NCI-H82 treated with DMSO at 0.1 percent for 48 hours (cell line): ENCODE data around the gene SH3RF3.
"Not testable (repeated sequence)": the region's sequence is repeated elsewhere in the genome, so short reads cannot be mapped to it uniquely, and the experiment has no call there.

Experiments
- DNase-seq: peaks from one replicate; lab custom pipeline; 2025; ENCODE audit not compliant: unreplicated experiment; lab: John Stamatoyannopoulos, UW

The SH3RF3 gene

GRCh38 chr2:109155553-109156451 lies 26.8 kb downstream of the SH3RF3 start:
- DNase-seq = no peak

GRCh38 chr2:109157563-109158105 lies 28.6 kb downstream of the SH3RF3 start:
- DNase-seq = peak; percentile 59

- DNase-seq = no peak
Measured at GRCh38 chr2:109158237-109158636, 29.2 kb downstream of the SH3RF3 start.

GRCh38 chr2:109159096-109159495 lies 30.1 kb downstream of the SH3RF3 start:
- DNase-seq = no peak

- peak; percentile 43 for DNase-seq
Measured at GRCh38 chr2:109160714-109161440, 31.9 kb downstream of the SH3RF3 start.

GRCh38 chr2:109162367-109162766 lies 33.4 kb downstream of the SH3RF3 start:
- not testable (repeated sequence) for DNase-seq

- no peak for DNase-seq
Measured at GRCh38 chr2:109162999-109163398, 34.0 kb downstream of the SH3RF3 start.

- DNase-seq = no peak
Measured at GRCh38 chr2:109164311-109164710, 35.3 kb downstream of the SH3RF3 start.

- no peak for DNase-seq
Measured at GRCh38 chr2:109164739-109165221, 35.8 kb downstream of the SH3RF3 start.

GRCh38 chr2:109166811-109167210 lies 37.8 kb downstream of the SH3RF3 start:
- no peak for DNase-seq

GRCh38 chr2:109168086-109168485 lies 39.1 kb downstream of the SH3RF3 start:
- no peak for DNase-seq

- DNase-seq = no peak
Measured at GRCh38 chr2:109168716-109169115, 39.7 kb downstream of the SH3RF3 start.

GRCh38 chr2:109170645-109171044 lies 41.6 kb downstream of the SH3RF3 start:
- no peak for DNase-seq

GRCh38 chr2:109171444-109172334 lies 42.7 kb downstream of the SH3RF3 start:
- no peak for DNase-seq

GRCh38 chr2:109172556-109173105 lies 43.6 kb downstream of the SH3RF3 start:
- DNase-seq = no peak

GRCh38 chr2:109173311-109174171 lies 44.5 kb downstream of the SH3RF3 start:
- no peak for DNase-seq

- DNase-seq = no peak
Measured at GRCh38 chr2:109174214-109174613, 45.2 kb downstream of the SH3RF3 start.

- DNase-seq = no peak
Measured at GRCh38 chr2:109174626-109175349, 45.8 kb downstream of the SH3RF3 start.

- DNase-seq = no peak
Measured at GRCh38 chr2:109175350-109175678, 46.3 kb downstream of the SH3RF3 start.
